HEK293 (cell line): ENCODE results near the gene DMAC2.
A peak's percentile ranks its signal among the peaks of the same experiment; 100 is the strongest.

Experiments
- CTCF ChIA-PET: fragments of 350-600 bp; formaldehyde crosslinking; extraction: SDS; loops from one replicate; lab custom pipeline; 2021; ENCODE audit warnings: antibody characterized with exemption; lab: Yijun Ruan, JAX
- POLR2A ChIA-PET: fragments of 300-600 bp; formaldehyde crosslinking; extraction: SDS; loops from one replicate; lab custom pipeline; 2020; ENCODE audit warnings: antibody characterized with exemption, inconsistent platforms; lab: Yijun Ruan, JAX
- H3K27ac ChIP-seq: fragments of 200-500 bp; sonication (Bioruptor generic); 2 replicates; pipeline ENCODE4 v1.5.1; 2014; ENCODE audit warnings: low read depth, low read length, control low read depth, inconsistent platforms; ENCODE audit errors: extremely low read depth
- H3K36me3 ChIP-seq, 2 experiments: fragments of 200-500 bp in 1 of 2; sonication (Bioruptor generic) in 1 of 2; 1 replicate in 1 of 2; 2 replicates in 1 of 2; pipeline ENCODE4 v1.5.1; 2014 to 2017; ENCODE audit warnings: inconsistent platforms in 2 of 2, low read length in 2 of 2; ENCODE audit not compliant: control insufficient read depth in 2 of 2, insufficient read depth in 1 of 2
- H3K4me1 ChIP-seq: fragments of 200-500 bp; sonication (Bioruptor generic); 2 replicates; pipeline ENCODE4 v1.5.1; 2014; ENCODE audit warnings: mild to moderate bottlenecking, low read length, inconsistent platforms; ENCODE audit not compliant: control insufficient read depth, insufficient read depth
- H3K4me3 ChIP-seq: 2 replicates; pipeline ENCODE4 v1.5.1; 2011; ENCODE audit warnings: low read depth, mild to moderate bottlenecking, control low read depth, low read length, moderate library complexity
- H3K9me3 ChIP-seq: fragments of 200-500 bp; sonication (Bioruptor generic); 2 replicates; pipeline ENCODE4 v1.5.1; 2014; ENCODE audit warnings: low read depth, low read length, inconsistent platforms; ENCODE audit not compliant: control insufficient read depth, insufficient read depth
- GFI1B ChIP-seq: fragments of 450-650 bp; formaldehyde crosslinking; IDR thresholded peaks from 2 replicates; pipeline ENCODE4 v1.5.1; 2016; ENCODE audit warnings: missing biosample characterization, missing genetic modification characterization
- GLIS1 ChIP-seq: fragments of 450-650 bp; formaldehyde crosslinking; IDR thresholded peaks from 2 replicates; pipeline ENCODE4 v1.5.1; 2016; ENCODE audit warnings: missing biosample characterization, missing genetic modification characterization
- IKZF3 ChIP-seq: fragments of 450-650 bp; IDR thresholded peaks from 2 replicates; pipeline ENCODE4 v1.5.0; 2018; ENCODE audit warnings: missing biosample characterization, mild to moderate bottlenecking, missing genetic modification characterization, moderate library complexity
- KLF1 ChIP-seq: fragments of 450-650 bp; formaldehyde crosslinking; IDR thresholded peaks from 2 replicates; pipeline ENCODE4 v1.5.1; 2016; ENCODE audit warnings: missing biosample characterization, missing genetic modification characterization
- MYNN ChIP-seq: fragments of 450-650 bp; formaldehyde crosslinking; IDR thresholded peaks from 2 replicates; pipeline ENCODE4 v1.5.1; 2016; ENCODE audit warnings: missing biosample characterization, missing genetic modification characterization, borderline replicate concordance
- OSR2 ChIP-seq: fragments of 450-650 bp; formaldehyde crosslinking; IDR thresholded peaks from 2 replicates; pipeline ENCODE4 v1.5.1; 2016; ENCODE audit warnings: missing biosample characterization, missing genetic modification characterization
- SP7 ChIP-seq: fragments of 450-650 bp; formaldehyde crosslinking; IDR thresholded peaks from 2 replicates; pipeline ENCODE4 v1.5.1; 2016; ENCODE audit warnings: missing biosample characterization, missing genetic modification characterization
- YY1 ChIP-seq: fragments of 450-650 bp; formaldehyde crosslinking; IDR thresholded peaks from 2 replicates; pipeline ENCODE4 v1.5.1; 2018; ENCODE audit warnings: missing biosample characterization, missing genetic modification characterization
- ZBTB17 ChIP-seq: fragments of 450-650 bp; formaldehyde crosslinking; IDR thresholded peaks from 2 replicates; pipeline ENCODE4 v1.5.1; 2016; ENCODE audit warnings: missing biosample characterization, missing genetic modification characterization
- ZBTB8A ChIP-seq: fragments of 450-650 bp; formaldehyde crosslinking; IDR thresholded peaks from 2 replicates; pipeline ENCODE4 v1.5.1; 2016; ENCODE audit warnings: missing biosample characterization, missing genetic modification characterization
- ZFP69B ChIP-seq: fragments of 450-650 bp; formaldehyde crosslinking; IDR thresholded peaks from 2 replicates; pipeline ENCODE4 v1.5.1; 2016; ENCODE audit warnings: missing biosample characterization, missing genetic modification characterization
- ZNF157 ChIP-seq: fragments of 450-650 bp; formaldehyde crosslinking; IDR thresholded peaks from 2 replicates; pipeline ENCODE4 v1.5.1; 2016; ENCODE audit warnings: missing biosample characterization, missing genetic modification characterization
- ZNF223 ChIP-seq: fragments of 450-650 bp; formaldehyde crosslinking; IDR thresholded peaks from 2 replicates; pipeline ENCODE4 v1.5.1; 2016; ENCODE audit warnings: missing biosample characterization, missing genetic modification characterization
- ZNF24 ChIP-seq: fragments of 450-650 bp; formaldehyde crosslinking; IDR thresholded peaks from 2 replicates; pipeline ENCODE4 v1.5.1; 2016; ENCODE audit warnings: missing biosample characterization, missing genetic modification characterization
- ZNF280D ChIP-seq: fragments of 450-650 bp; formaldehyde crosslinking; IDR thresholded peaks from 2 replicates; pipeline ENCODE4 v1.5.1; 2016; ENCODE audit warnings: missing biosample characterization, missing genetic modification characterization
- ZNF335 ChIP-seq: fragments of 450-650 bp; formaldehyde crosslinking; conservative IDR thresholded peaks from 2 replicates; pipeline ENCODE4 v1.5.1; 2016; ENCODE audit warnings: missing biosample characterization, missing genetic modification characterization
- ZNF366 ChIP-seq: fragments of 450-650 bp; formaldehyde crosslinking; conservative IDR thresholded peaks from 2 replicates; pipeline ENCODE4 v1.5.1; 2016; ENCODE audit warnings: missing biosample characterization, missing genetic modification characterization
- ZNF423 ChIP-seq: fragments of 450-650 bp; formaldehyde crosslinking; IDR thresholded peaks from 2 replicates; pipeline ENCODE4 v1.5.1; 2016; ENCODE audit warnings: missing biosample characterization, missing genetic modification characterization
- ZNF555 ChIP-seq: fragments of 450-650 bp; formaldehyde crosslinking; conservative IDR thresholded peaks from 2 replicates; pipeline ENCODE4 v1.5.1; 2017; ENCODE audit warnings: missing biosample characterization, mild to moderate bottlenecking, missing genetic modification characterization, inconsistent platforms
- ZNF626 ChIP-seq: fragments of 450-650 bp; sonication (Bioruptor Pico); formaldehyde crosslinking; IDR thresholded peaks from 2 replicates; pipeline ENCODE4 v1.5.1; 2018; ENCODE audit warnings: missing biosample characterization, missing genetic modification characterization, inconsistent platforms
- ZNF660 ChIP-seq: fragments of 450-650 bp; IDR thresholded peaks from 2 replicates; pipeline ENCODE4 v1.5.1; 2018; ENCODE audit warnings: missing biosample characterization, mild to moderate bottlenecking, missing genetic modification characterization
- ZNF677 ChIP-seq: fragments of 450-650 bp; IDR thresholded peaks from 2 replicates; pipeline ENCODE4 v1.5.0; 2018; ENCODE audit warnings: missing biosample characterization, mild to moderate bottlenecking, missing genetic modification characterization, moderate library complexity
- ZNF701 ChIP-seq: fragments of 450-650 bp; formaldehyde crosslinking; IDR thresholded peaks from 2 replicates; pipeline ENCODE4 v1.5.1; 2016; ENCODE audit warnings: missing biosample characterization, missing genetic modification characterization
- ZNF776 ChIP-seq: fragments of 450-650 bp; formaldehyde crosslinking; IDR thresholded peaks from 2 replicates; pipeline ENCODE4 v1.5.0; 2017; ENCODE audit warnings: missing biosample characterization, missing genetic modification characterization, borderline replicate concordance
- ZNF843 ChIP-seq: fragments of 450-650 bp; formaldehyde crosslinking; IDR thresholded peaks from 2 replicates; pipeline ENCODE4 v1.5.1; 2016; ENCODE audit warnings: missing biosample characterization, missing genetic modification characterization
- ZSCAN23 ChIP-seq: fragments of 450-650 bp; formaldehyde crosslinking; IDR thresholded peaks from 2 replicates; pipeline ENCODE4 v1.5.1; 2016; ENCODE audit warnings: missing biosample characterization, missing genetic modification characterization
- ZSCAN30 ChIP-seq: fragments of 450-650 bp; IDR thresholded peaks from 2 replicates; pipeline ENCODE4 v1.5.1; 2018; ENCODE audit warnings: missing biosample characterization, mild to moderate bottlenecking, missing genetic modification characterization, moderate library complexity

DMAC2 gene

DNA sequence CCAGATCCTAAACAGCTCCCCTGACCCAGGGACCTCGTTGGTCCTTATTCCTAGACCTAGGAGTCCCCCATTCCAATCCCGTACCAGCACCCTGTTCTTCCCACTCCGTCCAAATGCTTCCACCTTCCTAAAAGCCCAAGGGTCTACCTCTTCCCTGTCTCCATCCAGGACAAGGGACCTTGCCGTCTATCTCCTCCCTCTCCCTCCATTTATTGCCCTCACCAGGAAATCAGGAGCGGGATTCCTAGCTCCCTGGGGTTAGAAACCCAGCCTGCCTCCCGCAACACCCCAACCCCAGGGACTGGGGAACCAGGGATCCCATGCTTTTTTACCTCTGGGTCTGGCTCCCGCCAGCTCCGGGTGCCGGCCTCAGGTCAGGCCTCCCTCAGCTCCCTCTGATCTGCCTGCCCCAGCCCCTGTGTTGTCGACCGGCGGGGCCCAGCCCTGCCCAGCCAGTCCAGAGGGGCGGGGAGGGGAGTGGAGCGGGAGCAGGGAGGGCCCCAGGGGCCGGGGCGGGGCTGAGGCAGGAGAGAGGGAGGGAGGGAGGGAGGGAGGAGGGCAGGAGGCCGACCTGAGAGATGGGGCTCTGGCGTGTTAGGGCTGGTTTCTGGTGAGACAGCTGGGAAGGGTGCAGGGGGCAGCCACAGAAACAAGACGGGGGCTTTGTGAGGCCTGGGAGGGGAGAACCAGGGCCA is 12.6 kb downstream of the DMAC2 start, which contains the start of gene B3GNT8 (continued):
- TF ChIP-seq ZSCAN30 (no peak), ZNF677 (tag by site-specific recombination) (no peak), OSR2 (tag by site-specific recombination) (no peak), KLF1 (tag by site-specific recombination) (peak; percentile 30), ZNF157 (tag by site-specific recombination) (no peak), SP7 (tag by site-specific recombination) (0 out of 2 replicates have a peak, but pooled peaks have one; percentile 7), ZBTB17 (tag by site-specific recombination) (peak; percentile 64; the same call in 1 of the 2 replicates), ZNF223 (tag by site-specific recombination) (no peak), ZNF24 (tag by site-specific recombination) (no peak)
- TF ChIP-seq, all 188 proteins: peak for 20

DNA sequence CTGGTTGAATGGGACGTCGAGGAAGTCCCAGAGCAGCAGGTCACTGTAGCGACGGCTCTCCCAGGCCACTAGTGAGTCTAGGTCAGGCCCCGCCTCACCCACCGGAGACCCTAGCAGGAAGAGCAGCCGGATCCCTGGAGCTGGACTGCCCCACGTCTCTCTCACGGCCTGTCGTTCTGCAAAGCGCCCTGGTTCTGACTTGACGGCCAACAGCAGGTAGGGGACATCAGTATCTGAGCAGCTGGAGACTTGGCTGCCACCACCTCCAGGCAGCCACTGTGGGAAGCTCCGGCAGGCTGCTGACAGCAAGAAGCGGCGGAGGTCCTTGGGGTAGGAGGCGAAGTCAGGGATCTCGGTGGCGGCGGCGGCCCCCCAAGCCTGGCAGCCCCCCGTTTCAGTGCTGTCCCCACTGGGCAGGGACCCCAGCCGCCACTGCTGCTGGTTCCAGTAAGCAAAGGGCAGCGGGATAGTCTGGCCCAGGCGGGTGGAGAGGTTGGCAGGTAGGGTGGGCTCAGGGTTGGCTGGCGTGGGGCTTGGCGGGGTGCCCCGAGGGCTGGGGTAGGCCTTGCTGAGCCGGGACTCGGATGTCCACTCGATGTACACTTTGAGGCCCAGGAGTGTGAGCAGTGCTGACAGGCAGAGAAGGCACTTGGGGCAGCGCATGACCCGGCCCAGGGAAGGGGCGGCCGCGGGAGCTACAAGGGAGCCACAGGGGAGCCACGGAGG is 13.4 kb downstream of the DMAC2 start:
- CTCF ChIA-PET = interaction anchor here (4.2 kb wide), 1 partner anchor 22 kb away, joined by 21 read pairs; no protein-coding TSS in a partner anchor
- H3K27ac ChIP-seq = peak overlapping the region; percentile 64; the same call in 1 of the 2 replicates
- peaks cover 8 to 42% of the 10 kb centered on the region in 2 experiments; a peak in 2 of 3 replicates for H3K36me3 ChIP-seq
- POLR2A ChIA-PET = interaction anchor here (0.9 to 1.9 kb wide), 6 partner anchors 8 to 63 kb away, joined by 3 to 13 read pairs (median 7); partner anchors contain the start of genes B9D2 and DMAC2
- TF ChIP-seq ZNF843 (tag by site-specific recombination) (no peak), ZBTB8A (tag by site-specific recombination) (no peak), ZNF776 (tag by site-specific recombination) (no peak), ZNF660 (tag by site-specific recombination) (no peak), GFI1B (tag by site-specific recombination) (no peak), ZSCAN23 (tag by site-specific recombination) (no peak), ZNF366 (tag by site-specific recombination) (no peak), ZNF335 (tag by site-specific recombination) (no peak), GLIS1 (tag by site-specific recombination) (no peak), ZNF626 (tag by site-specific recombination) (no peak), ZNF701 (tag by site-specific recombination) (no peak), ZFP69B (tag by site-specific recombination) (no peak), ZNF555 (tag by site-specific recombination) (no peak), MYNN (no peak), ZNF280D (tag by site-specific recombination) (no peak), ZNF423 (tag by site-specific recombination) (no peak), YY1 (tag by site-specific recombination) (no peak), IKZF3 (tag by site-specific recombination) (no peak)
- H3K9me3 ChIP-seq = no peaks in the 10 kb centered on the region
- no peak overlapping the region for H3K4me3 ChIP-seq
- peaks cover 13% of the 10 kb centered on the region for H3K4me1 ChIP-seq
